K562 (cell line): Measurements from ENCODE around the gene TLDC2. TPM values are rescaled to one million over a fixed set of nuclear protein-coding genes. Genes with fewer than 3 reads are reported as not detected.

Source experiments
- ARNT ChIP-seq, 2 experiments: fragments of 450-650 bp; IDR thresholded peaks; 2 replicates each; pipeline ENCODE4 v1.6.1; 2016; ENCODE audit warnings: mild to moderate bottlenecking in 1 of 2
- FOXK2 ChIP-seq, 2 experiments: fragments of 450-650 bp; IDR thresholded peaks in 1 of 2; conservative IDR thresholded peaks in 1 of 2; 2 replicates each; pipeline ENCODE4 v1.6.1; 2016; ENCODE audit warnings: low read depth in 2 of 2, mild to moderate bottlenecking in 1 of 2
- HLTF ChIP-seq: fragments of 450-650 bp; IDR thresholded peaks from 2 replicates; pipeline ENCODE4 v1.6.1; 2016
- MCM7 ChIP-seq, 2 experiments: fragments of 450-650 bp; IDR thresholded peaks; 2 replicates each; pipeline ENCODE4 v1.6.1; 2016 to 2018
- MTA1 ChIP-seq: fragments of 450-650 bp; IDR thresholded peaks from 2 replicates; pipeline ENCODE4 v1.6.1; 2017; ENCODE audit warnings: borderline replicate concordance
- NCOA4 ChIP-seq: fragments of 450-650 bp; IDR thresholded peaks from 2 replicates; pipeline ENCODE4 v1.6.1; 2018; ENCODE audit warnings: mild to moderate bottlenecking; ENCODE audit not compliant: partially characterized antibody
- NFE2L1 ChIP-seq: fragments of 450-650 bp; IDR thresholded peaks from 2 replicates; pipeline ENCODE4 v1.6.1; 2016; ENCODE audit warnings: missing genetic modification characterization, low read depth, mild to moderate bottlenecking, missing compliant biosample characterization, moderate library complexity, borderline replicate concordance
- POLR2B ChIP-seq: fragments of 450-650 bp; IDR thresholded peaks from 2 replicates; pipeline ENCODE4 v1.6.1; 2018; ENCODE audit warnings: low read depth; ENCODE audit not compliant: partially characterized antibody
- RAD51 ChIP-seq: fragments of 450-650 bp; IDR thresholded peaks from 2 replicates; pipeline ENCODE4 v1.7.1; 2016; ENCODE audit warnings: low read depth, mild to moderate bottlenecking, borderline replicate concordance
- SIN3B ChIP-seq: fragments of 450-650 bp; IDR thresholded peaks from 2 replicates; pipeline ENCODE4 v1.6.1; 2017; ENCODE audit warnings: low read depth, mild to moderate bottlenecking, moderate library complexity
- polyA plus RNA-seq, 8 experiments: library from polyadenylated mRNA; depleted of rRNA in 4 of 8; stranded (reverse) in 5 of 8; unstranded in 3 of 8; fragments of >200 nt; fragmentation: Nextera tagmentation in 2 of 8; fragmentation: Illumina TruSeq in 1 of 8; extraction: Ambion mirVana in 2 of 8; extraction: Trizol in 1 of 8; gene quantifications; 2 replicates each; pipeline versions ENCODE4 v1.2.1 to v1.2.3, GENCODE V29; 2011 to 2014; ENCODE audit warnings: inconsistent platforms in 1 of 8, missing spikeins in 1 of 8
- total RNA-seq, 7 experiments: library from RNA; depleted of rRNA in 6 of 7; stranded (reverse); fragments of >200 nt in 6 of 7; fragmentation: Illumina TruSeq in 2 of 7; extraction: Trizol in 2 of 7; gene quantifications; 2 replicates each; pipeline versions ENCODE4 v1.2.1 to v1.2.3, GENCODE V29; 2011 to 2021; ENCODE audit warnings: low replicate concordance in 1 of 7
- TF ChIP-seq, protein P1 (sequence below): fragments of 250-450 bp; sonication (Bioruptor Pico); IDR thresholded peaks from 2 replicates; pipeline ENCODE4 v1.4.0; 2020
- TF ChIP-seq, protein P2 (sequence below), 2 experiments: fragments of 450-650 bp; IDR thresholded peaks; 2 replicates each; pipeline ENCODE4 v1.6.1; 2016; ENCODE audit warnings: mild to moderate bottlenecking in 2 of 2, borderline replicate concordance in 1 of 2, low read depth in 1 of 2, moderate library complexity in 1 of 2

The TLDC2 gene
- total and polyA plus RNA-seq, 9 of the 15 experiments (the other 6 are each of a cell fraction or from before 2014, with no cell fraction given) = not detected

DNA sequence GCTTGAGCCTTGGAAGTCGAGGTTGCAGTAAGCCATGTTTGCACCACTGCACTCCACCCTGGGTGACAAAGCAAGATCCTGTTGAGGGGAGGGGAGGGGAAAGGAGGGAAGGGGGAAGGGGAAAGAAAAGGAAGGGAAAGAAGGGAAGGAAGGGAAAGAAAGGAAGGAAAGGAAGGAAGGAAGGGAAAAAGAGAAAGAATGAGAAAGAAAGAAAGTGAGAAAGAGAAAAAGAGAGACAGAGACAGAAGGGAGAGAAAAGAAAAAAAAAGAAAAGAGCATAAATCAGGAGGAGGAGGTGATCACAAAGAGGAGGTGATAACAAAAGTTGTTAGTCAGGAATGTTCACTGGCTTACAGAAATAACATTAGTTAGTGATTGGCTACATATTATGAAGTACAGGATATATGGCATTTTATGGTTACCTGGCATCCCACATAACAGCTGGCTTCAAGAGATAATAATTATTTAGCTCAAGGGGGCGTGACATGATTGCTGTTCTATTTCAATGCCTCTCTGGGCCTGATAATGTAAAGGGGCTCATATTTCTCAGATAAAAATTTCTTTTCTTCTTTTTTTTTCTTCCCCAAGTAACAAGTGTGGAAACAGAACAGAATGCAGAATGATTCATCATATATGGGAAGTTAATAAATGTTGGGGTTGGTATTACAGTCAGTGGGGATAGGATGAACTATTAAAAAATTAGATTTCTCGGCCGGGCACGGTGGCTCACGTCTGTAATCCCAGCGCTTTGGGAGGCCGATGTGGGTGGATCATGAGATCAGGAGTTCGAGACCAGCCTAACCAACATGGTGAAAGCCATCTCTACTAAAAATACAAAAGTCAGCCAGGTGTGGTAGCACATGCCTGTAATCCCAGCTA lies 48.5 kb downstream of the TLDC2 start (continued):
- TF ChIP-seq RAD51 = no peak
- peak; percentile 46 to 50; a peak in 2 of 4 replicates for TF ChIP-seq FOXK2 (conservative IDR thresholded peaks at IDR 0.05 in 1 of 2, IDR thresholded peaks at IDR 0.05 in 1 of 2; ENCODE audit: low read depth in 2 of 2)
- TF ChIP-seq, protein P1, sequence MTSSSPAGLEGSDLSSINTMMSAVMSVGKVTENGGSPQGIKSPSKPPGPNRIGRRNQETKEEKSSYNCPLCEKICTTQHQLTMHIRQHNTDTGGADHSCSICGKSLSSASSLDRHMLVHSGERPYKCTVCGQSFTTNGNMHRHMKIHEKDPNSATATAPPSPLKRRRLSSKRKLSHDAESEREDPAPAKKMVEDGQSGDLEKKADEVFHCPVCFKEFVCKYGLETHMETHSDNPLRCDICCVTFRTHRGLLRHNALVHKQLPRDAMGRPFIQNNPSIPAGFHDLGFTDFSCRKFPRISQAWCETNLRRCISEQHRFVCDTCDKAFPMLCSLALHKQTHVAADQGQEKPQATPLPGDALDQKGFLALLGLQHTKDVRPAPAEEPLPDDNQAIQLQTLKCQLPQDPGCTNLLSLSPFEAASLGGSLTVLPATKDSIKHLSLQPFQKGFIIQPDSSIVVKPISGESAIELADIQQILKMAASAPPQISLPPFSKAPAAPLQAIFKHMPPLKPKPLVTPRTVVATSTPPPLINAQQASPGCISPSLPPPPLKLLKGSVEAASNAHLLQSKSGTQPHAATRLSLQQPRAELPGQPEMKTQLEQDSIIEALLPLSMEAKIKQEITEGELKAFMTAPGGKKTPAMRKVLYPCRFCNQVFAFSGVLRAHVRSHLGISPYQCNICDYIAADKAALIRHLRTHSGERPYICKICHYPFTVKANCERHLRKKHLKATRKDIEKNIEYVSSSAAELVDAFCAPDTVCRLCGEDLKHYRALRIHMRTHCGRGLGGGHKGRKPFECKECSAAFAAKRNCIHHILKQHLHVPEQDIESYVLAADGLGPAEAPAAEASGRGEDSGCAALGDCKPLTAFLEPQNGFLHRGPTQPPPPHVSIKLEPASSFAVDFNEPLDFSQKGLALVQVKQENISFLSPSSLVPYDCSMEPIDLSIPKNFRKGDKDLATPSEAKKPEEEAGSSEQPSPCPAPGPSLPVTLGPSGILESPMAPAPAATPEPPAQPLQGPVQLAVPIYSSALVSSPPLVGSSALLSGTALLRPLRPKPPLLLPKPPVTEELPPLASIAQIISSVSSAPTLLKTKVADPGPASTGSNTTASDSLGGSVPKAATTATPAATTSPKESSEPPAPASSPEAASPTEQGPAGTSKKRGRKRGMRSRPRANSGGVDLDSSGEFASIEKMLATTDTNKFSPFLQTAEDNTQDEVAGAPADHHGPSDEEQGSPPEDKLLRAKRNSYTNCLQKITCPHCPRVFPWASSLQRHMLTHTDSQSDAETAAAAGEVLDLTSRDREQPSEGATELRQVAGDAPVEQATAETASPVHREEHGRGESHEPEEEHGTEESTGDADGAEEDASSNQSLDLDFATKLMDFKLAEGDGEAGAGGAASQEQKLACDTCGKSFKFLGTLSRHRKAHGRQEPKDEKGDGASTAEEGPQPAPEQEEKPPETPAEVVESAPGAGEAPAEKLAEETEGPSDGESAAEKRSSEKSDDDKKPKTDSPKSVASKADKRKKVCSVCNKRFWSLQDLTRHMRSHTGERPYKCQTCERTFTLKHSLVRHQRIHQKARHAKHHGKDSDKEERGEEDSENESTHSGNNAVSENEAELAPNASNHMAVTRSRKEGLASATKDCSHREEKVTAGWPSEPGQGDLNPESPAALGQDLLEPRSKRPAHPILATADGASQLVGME (CRISPR knock-in tag) = no peak
- TF ChIP-seq, protein P2, sequence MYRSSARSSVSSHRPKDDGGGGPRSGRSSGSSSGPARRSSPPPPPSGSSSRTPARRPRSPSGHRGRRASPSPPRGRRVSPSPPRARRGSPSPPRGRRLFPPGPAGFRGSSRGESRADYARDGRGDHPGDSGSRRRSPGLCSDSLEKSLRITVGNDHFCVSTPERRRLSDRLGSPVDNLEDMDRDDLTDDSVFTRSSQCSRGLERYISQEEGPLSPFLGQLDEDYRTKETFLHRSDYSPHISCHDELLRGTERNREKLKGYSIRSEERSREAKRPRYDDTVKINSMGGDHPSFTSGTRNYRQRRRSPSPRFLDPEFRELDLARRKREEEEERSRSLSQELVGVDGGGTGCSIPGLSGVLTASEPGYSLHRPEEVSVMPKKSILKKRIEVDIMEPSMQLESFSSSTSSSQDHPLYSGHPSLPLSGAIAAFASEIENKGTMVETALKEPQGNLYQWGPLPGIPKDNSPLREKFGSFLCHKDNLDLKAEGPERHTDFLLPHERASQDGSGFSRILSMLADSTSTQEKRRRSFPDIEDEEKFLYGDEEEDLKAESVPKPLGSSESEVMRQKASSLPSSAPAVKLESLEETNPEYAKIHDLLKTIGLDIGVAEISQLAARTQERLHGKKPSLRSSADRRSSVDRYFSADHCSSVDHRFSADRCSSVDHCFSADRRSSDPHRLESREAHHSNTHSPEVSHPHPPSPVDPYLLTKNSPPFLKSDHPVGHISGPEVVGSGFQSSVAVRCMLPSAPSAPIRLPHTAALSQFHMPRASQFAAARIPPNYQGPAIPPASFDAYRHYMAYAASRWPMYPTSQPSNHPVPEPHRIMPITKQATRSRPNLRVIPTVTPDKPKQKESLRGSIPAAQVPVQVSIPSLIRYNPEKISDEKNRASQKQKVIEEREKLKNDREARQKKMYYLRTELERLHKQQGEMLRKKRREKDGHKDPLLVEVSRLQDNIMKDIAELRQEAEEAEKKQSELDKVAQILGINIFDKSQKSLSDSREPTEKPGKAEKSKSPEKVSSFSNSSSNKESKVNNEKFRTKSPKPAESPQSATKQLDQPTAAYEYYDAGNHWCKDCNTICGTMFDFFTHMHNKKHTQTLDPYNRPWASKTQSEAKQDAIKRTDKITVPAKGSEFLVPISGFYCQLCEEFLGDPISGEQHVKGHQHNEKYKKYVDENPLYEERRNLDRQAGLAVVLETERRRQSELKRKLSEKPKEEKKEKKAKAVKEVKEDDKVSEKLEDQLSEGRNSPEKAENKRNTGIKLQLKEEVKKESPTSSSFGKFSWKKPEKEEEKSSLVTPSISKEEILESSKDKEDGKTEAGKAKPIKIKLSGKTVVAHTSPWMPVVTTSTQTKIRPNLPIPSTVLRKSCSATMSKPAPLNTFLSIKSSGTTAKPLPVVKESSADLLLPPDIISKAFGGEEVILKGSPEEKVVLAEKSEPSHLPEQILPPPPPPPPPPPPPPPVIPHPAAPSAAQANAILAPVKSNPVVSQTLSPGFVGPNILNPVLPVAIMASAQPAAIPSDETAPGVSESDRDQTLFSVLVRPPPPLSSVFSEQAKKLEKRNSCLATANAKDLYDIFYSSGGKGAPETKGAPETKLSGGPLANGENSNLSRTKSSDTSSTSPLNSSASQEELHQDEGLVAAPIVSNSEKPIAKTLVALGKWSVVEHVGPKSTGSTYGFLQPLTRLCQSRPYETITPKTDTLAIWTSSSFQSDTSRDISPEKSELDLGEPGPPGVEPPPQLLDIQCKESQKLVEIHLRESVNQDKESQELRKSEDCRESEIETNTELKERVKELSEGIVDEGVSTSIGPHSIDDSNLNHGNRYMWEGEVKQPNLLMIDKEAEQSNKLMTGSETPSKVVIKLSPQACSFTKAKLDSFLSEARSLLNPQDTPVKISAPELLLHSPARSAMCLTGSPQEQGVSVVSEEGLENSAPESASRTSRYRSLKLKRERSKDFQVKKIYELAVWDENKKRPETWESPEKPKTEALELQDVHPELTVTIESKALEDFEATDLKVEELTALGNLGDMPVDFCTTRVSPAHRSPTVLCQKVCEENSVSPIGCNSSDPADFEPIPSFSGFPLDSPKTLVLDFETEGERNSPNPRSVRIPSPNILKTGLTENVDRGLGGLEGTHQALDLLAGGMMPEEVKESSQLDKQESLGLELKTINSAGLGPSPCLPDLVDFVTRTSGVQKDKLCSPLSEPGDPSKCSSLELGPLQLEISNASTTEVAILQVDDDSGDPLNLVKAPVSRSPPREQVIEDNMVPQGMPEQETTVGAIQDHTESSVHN (IDR thresholded peaks at IDR 0.05; ENCODE audit: borderline replicate concordance in 1 of 2, low read depth in 1 of 2) = 0 out of 4 replicates have a peak, but pooled peaks of 1 of the 2 experiments have one; percentile 19
- peak; percentile 88 for TF ChIP-seq MTA1
- TF ChIP-seq MCM7 (IDR thresholded peaks at IDR 0.05) = peak in 1 of 2 experiments; percentile 80; a peak in 1 of 4 replicates
- TF ChIP-seq ARNT (IDR thresholded peaks at IDR 0.05) = peak in 1 of 2 experiments; percentile 78; a peak in 1 of 4 replicates
- peak; percentile 94 for TF ChIP-seq HLTF
- TF ChIP-seq NCOA4 = peak; percentile 28
- TF ChIP-seq SIN3B = no peak
- TF ChIP-seq NFE2L1 (tag) = peak; percentile 39; the same call in 1 of the 2 replicates
- peak; percentile 49 for TF ChIP-seq POLR2B
